Endodermal cell (in vitro differentiated cells): ENCODE measurements around the gene FADS1. TPM values are rescaled to one million over a fixed set of nuclear protein-coding genes. Genes with fewer than 3 reads are reported as not detected.

Experiments
- DNase-seq: peaks from one replicate; pipeline ENCODE4 v3.0.0-alpha.2; 2017
- H3K27ac ChIP-seq: 2 replicates; pipeline ENCODE4 v1.5.1; 2013; ENCODE audit warnings: mild to moderate bottlenecking, low read depth, low read length, moderate library complexity
- H3K27me3 ChIP-seq: 2 replicates; pipeline ENCODE4 v1.6.1; 2013; ENCODE audit warnings: mild to moderate bottlenecking, low read length, moderate library complexity; ENCODE audit not compliant: insufficient read depth, control insufficient read depth, poor library complexity, severe bottlenecking
- H3K36me3 ChIP-seq: 2 replicates; pipeline ENCODE4 v1.7.0; 2013; ENCODE audit warnings: mild to moderate bottlenecking, low read length, moderate library complexity; ENCODE audit not compliant: control insufficient read depth, insufficient read depth
- H3K4me1 ChIP-seq: one replicate; pipeline ENCODE4 v1.7.0; 2013; ENCODE audit warnings: low read length; ENCODE audit not compliant: control insufficient read depth, insufficient read depth
- H3K4me3 ChIP-seq: 2 replicates; pipeline ENCODE4 v1.5.1; 2013; ENCODE audit warnings: mild to moderate bottlenecking, low read length, moderate library complexity
- H3K9ac ChIP-seq: 2 replicates; pipeline ENCODE4 v1.6.1; 2013; ENCODE audit warnings: mild to moderate bottlenecking, low read length, moderate library complexity; ENCODE audit not compliant: poor library complexity, severe bottlenecking; ENCODE audit errors: extremely low read depth
- H3K9me3 ChIP-seq: 2 replicates; pipeline ENCODE4 v1.6.1; 2013; ENCODE audit warnings: mild to moderate bottlenecking, low read length, moderate library complexity; ENCODE audit not compliant: control insufficient read depth
- H3K27ac Mint-ChIP-seq: 2 replicates; pipeline ENCODE4 v1.8.0; 2020; ENCODE audit warnings: mixed read lengths
- H3K27me3 Mint-ChIP-seq: 2 replicates; pipeline ENCODE4 v1.8.0; 2021; ENCODE audit warnings: mild to moderate bottlenecking, mixed read lengths; ENCODE audit not compliant: insufficient read depth
- H3K36me3 Mint-ChIP-seq: 2 replicates; pipeline ENCODE4 v1.8.0; 2020; ENCODE audit warnings: low read depth, mixed read lengths
- H3K4me1 Mint-ChIP-seq: 2 replicates; pipeline ENCODE4 v1.8.0; 2020; ENCODE audit warnings: mixed read lengths
- H3K4me3 Mint-ChIP-seq: 2 replicates; pipeline ENCODE4 v1.8.0; 2020; ENCODE audit warnings: mild to moderate bottlenecking, moderate library complexity, mixed read lengths
- H3K9me3 Mint-ChIP-seq: 2 replicates; pipeline ENCODE4 v1.8.0; 2020; ENCODE audit warnings: mild to moderate bottlenecking, mixed read lengths
- WGBS, 2 experiments: methylation state at CpG; one replicate each; pipeline versions ENCODE4 v1.1.5 to v1.1.7; 2013; ENCODE audit warnings: missing lambda C conversion rate in 2 of 2, mixed read lengths in 1 of 2; ENCODE audit not compliant: insufficient coverage in 1 of 2, insufficient read length in 1 of 2; 5-methylcytosine and 5-hydroxymethylcytosine counted together
- total RNA-seq, 2 donors: library from RNA; stranded (reverse); fragmentation: NEBNext Ultra II Directional in 1 of 2; extraction: Animal tissue kit (Norgen Biotek cat#: 25700) in 1 of 2; gene quantifications; 2 replicates in 1 of 2; 3 replicates in 1 of 2; pipeline ENCODE4 v1.2.1, GENCODE V29; 2021
- TF ChIP-seq, protein P1 (sequence below): fragments of 200-600 bp; sonication (generic); conservative IDR thresholded peaks from 2 replicates; pipeline ENCODE4 v1.5.0; 2021; ENCODE audit warnings: antibody characterized with exemption, mild to moderate bottlenecking

Gene FADS1
- total RNA-seq, 2 donors from 2014 or later, result 127 to 138 TPM

GRCh38 chr11:61829806-61830205 lies 13.0 kb upstream of the FADS1 start:
- TF ChIP-seq, protein P1, sequence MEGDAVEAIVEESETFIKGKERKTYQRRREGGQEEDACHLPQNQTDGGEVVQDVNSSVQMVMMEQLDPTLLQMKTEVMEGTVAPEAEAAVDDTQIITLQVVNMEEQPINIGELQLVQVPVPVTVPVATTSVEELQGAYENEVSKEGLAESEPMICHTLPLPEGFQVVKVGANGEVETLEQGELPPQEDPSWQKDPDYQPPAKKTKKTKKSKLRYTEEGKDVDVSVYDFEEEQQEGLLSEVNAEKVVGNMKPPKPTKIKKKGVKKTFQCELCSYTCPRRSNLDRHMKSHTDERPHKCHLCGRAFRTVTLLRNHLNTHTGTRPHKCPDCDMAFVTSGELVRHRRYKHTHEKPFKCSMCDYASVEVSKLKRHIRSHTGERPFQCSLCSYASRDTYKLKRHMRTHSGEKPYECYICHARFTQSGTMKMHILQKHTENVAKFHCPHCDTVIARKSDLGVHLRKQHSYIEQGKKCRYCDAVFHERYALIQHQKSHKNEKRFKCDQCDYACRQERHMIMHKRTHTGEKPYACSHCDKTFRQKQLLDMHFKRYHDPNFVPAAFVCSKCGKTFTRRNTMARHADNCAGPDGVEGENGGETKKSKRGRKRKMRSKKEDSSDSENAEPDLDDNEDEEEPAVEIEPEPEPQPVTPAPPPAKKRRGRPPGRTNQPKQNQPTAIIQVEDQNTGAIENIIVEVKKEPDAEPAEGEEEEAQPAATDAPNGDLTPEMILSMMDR, result no peak
- Histone ChIP-seq H3K9me3 (no peaks in the 10 kb centered on the region), H3K4me3 (peak overlapping the region; percentile 98), H3K4me1 (peaks cover 8% of the 10 kb centered on the region), H3K36me3 (peaks cover 20% of the 10 kb centered on the region), H3K27me3 (no peaks in the 10 kb centered on the region), H3K27ac (no peak overlapping the region), H3K9ac (peak overlapping the region; percentile 86)
- H3K9me3 Mint-ChIP-seq, result no peaks in the 10 kb centered on the region
- peaks cover 53% of the 10 kb centered on the region for H3K4me1 Mint-ChIP-seq
- H3K27ac Mint-ChIP-seq, result no peak overlapping the region
- no peaks in the 10 kb centered on the region for H3K27me3 Mint-ChIP-seq
- peak overlapping the region; percentile 91 for H3K4me3 Mint-ChIP-seq
- DNase-seq, result no peak
- peaks cover 20% of the 10 kb centered on the region for H3K36me3 Mint-ChIP-seq
- WGBS, 2 experiments, result 64 to 72% methylated on average over 3 to 4 of the region's 4 CpGs

- DNase-seq, result peak; percentile 82
- no peaks in the 10 kb centered on the region for H3K9me3 Mint-ChIP-seq
- peaks cover 46% of the 10 kb centered on the region for H3K4me1 Mint-ChIP-seq
- Histone ChIP-seq H3K27ac (peak overlapping the region; percentile 94), H3K9ac (peak overlapping the region; percentile 86), H3K36me3 (peaks cover 16% of the 10 kb centered on the region), H3K4me3 (peak overlapping the region; percentile 98), H3K4me1 (peaks cover 8% of the 10 kb centered on the region), H3K27me3 (no peaks in the 10 kb centered on the region), H3K9me3 (no peaks in the 10 kb centered on the region)
- peaks cover 17% of the 10 kb centered on the region for H3K36me3 Mint-ChIP-seq
- peak overlapping the region; percentile 95 for H3K27ac Mint-ChIP-seq
- TF ChIP-seq, protein P1, result peak; percentile 73
- no peaks in the 10 kb centered on the region for H3K27me3 Mint-ChIP-seq
- H3K4me3 Mint-ChIP-seq, result peak overlapping the region; percentile 91
- WGBS, 2 experiments, result 1% methylated on average over 22 to 55 of the region's 55 CpGs
These were observed 12.0 kb upstream of the FADS1 start for GRCh38 chr11:61828629-61829407.

DNA sequence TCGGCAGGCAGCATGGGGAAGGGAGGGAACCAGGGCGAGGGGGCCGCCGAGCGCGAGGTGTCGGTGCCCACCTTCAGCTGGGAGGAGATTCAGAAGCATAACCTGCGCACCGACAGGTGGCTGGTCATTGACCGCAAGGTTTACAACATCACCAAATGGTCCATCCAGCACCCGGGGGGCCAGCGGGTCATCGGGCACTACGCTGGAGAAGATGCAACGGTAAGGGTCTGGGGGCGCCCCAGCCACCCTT lies 11.5 kb upstream of the FADS1 start:
- Mint-ChIP-seq H3K4me1 (peaks cover 41% of the 10 kb centered on the region), H3K36me3 (peaks cover 13% of the 10 kb centered on the region), H3K9me3 (no peaks in the 10 kb centered on the region), H3K27me3 (no peaks in the 10 kb centered on the region), H3K27ac (peak overlapping the region; percentile 95), H3K4me3 (peak overlapping the region; percentile 91)
- Histone ChIP-seq H3K27me3 (no peaks in the 10 kb centered on the region), H3K9ac (peak overlapping the region; percentile 86), H3K27ac (peak overlapping the region; percentile 94), H3K4me1 (peaks cover 8% of the 10 kb centered on the region), H3K4me3 (peak overlapping the region; percentile 98), H3K9me3 (no peaks in the 10 kb centered on the region), H3K36me3 (peaks cover 19% of the 10 kb centered on the region)
- DNase-seq, result no peak
- 0 to 2% methylated on average over 10 to 16 of the region's 16 CpGs for WGBS, 2 experiments
- TF ChIP-seq, protein P1, result no peak
